ENCODE measurements around the gene ANKRD11. TPM values are rescaled to one million over a fixed set of nuclear protein-coding genes. Genes with fewer than 3 reads are reported as not detected.

The ANKRD11 gene
- total RNA-seq, 2 donors from 2014 or later: 118 to 159 TPM

GRCh38 chr16:89315791-89316581 lies 174.4 kb downstream of the ANKRD11 start:
- peaks cover 48% of the 10 kb centered on the region for H3K4me1 Mint-ChIP-seq
- H3K9me3 Mint-ChIP-seq: no peaks in the 10 kb centered on the region
- no peak for DNase-seq
- no peak overlapping the region for H3K4me3 ChIP-seq (ENCODE audit: low read length)
- peaks cover 30% of the 10 kb centered on the region for H3K36me3 ChIP-seq (ENCODE audit: control insufficient read depth, insufficient read depth, low read length)
- peaks cover 30% of the 10 kb centered on the region for H3K36me3 Mint-ChIP-seq (ENCODE audit: low read depth)
- H3K4me1 ChIP-seq (ENCODE audit: control insufficient read depth, insufficient read depth, low read length): peaks cover 11% of the 10 kb centered on the region
- H3K27me3 Mint-ChIP-seq (ENCODE audit: insufficient read depth): no peaks in the 10 kb centered on the region
- H3K9ac ChIP-seq (ENCODE audit: extremely low read depth, low read length, poor library complexity, severe bottlenecking): no peak overlapping the region
- no peak overlapping the region for H3K4me3 Mint-ChIP-seq
- 91 to 93% methylated on average over 11 to 20 of the region's 20 CpGs for WGBS, 2 experiments (ENCODE audit: insufficient coverage in 1 of 2, insufficient read length in 1 of 2)
- TF ChIP-seq CTCF (conservative IDR thresholded peaks at IDR 0.05): no peak
- H3K27me3 ChIP-seq (ENCODE audit: control insufficient read depth, insufficient read depth, low read length, poor library complexity, severe bottlenecking): no peaks in the 10 kb centered on the region
- no peaks in the 10 kb centered on the region for H3K9me3 ChIP-seq (ENCODE audit: control insufficient read depth, low read length)
- peak overlapping the region; percentile 68 for H3K27ac Mint-ChIP-seq
- H3K27ac ChIP-seq (ENCODE audit: low read depth, low read length): no peak overlapping the region

GRCh38 chr16:89315271-89315670 lies 175.1 kb downstream of the ANKRD11 start:
- peaks cover 37% of the 10 kb centered on the region for H3K36me3 ChIP-seq (ENCODE audit: control insufficient read depth, insufficient read depth, low read length)
- no peaks in the 10 kb centered on the region for H3K27me3 ChIP-seq (ENCODE audit: control insufficient read depth, insufficient read depth, low read length, poor library complexity, severe bottlenecking)
- Mint-ChIP-seq H3K4me1 (peaks cover 43% of the 10 kb centered on the region), H3K9me3 (no peaks in the 10 kb centered on the region), H3K27ac (peak overlapping the region; percentile 82), H3K36me3 (ENCODE audit: low read depth) (peaks cover 36% of the 10 kb centered on the region), H3K4me3 (no peak overlapping the region), H3K27me3 (ENCODE audit: insufficient read depth) (no peaks in the 10 kb centered on the region)
- H3K4me3 ChIP-seq (ENCODE audit: low read length): no peak overlapping the region
- peaks cover 4% of the 10 kb centered on the region for H3K4me1 ChIP-seq (ENCODE audit: control insufficient read depth, insufficient read depth, low read length)
- DNase-seq: no peak
- no peak overlapping the region for H3K27ac ChIP-seq (ENCODE audit: low read depth, low read length)
- TF ChIP-seq CTCF (conservative IDR thresholded peaks at IDR 0.05): no peak
- H3K9ac ChIP-seq (ENCODE audit: extremely low read depth, low read length, poor library complexity, severe bottlenecking): no peak overlapping the region
- 95 to 97% methylated on average over 18 to 19 of the region's 19 CpGs for WGBS, 2 experiments (ENCODE audit: insufficient coverage in 1 of 2, insufficient read length in 1 of 2)
- no peaks in the 10 kb centered on the region for H3K9me3 ChIP-seq (ENCODE audit: control insufficient read depth, low read length)

GRCh38 chr16:89314854-89315253 lies 175.5 kb downstream of the ANKRD11 start:
- no peaks in the 10 kb centered on the region for H3K27me3 ChIP-seq (ENCODE audit: control insufficient read depth, insufficient read depth, low read length, poor library complexity, severe bottlenecking)
- Mint-ChIP-seq H3K27me3 (ENCODE audit: insufficient read depth) (no peaks in the 10 kb centered on the region), H3K27ac (peak overlapping the region; percentile 82), H3K4me3 (no peak overlapping the region), H3K9me3 (no peaks in the 10 kb centered on the region), H3K4me1 (peaks cover 40% of the 10 kb centered on the region), H3K36me3 (ENCODE audit: low read depth) (peaks cover 40% of the 10 kb centered on the region)
- H3K27ac ChIP-seq (ENCODE audit: low read depth, low read length): no peak overlapping the region
- H3K4me3 ChIP-seq (ENCODE audit: low read length): no peak overlapping the region
- no peak for TF ChIP-seq CTCF (conservative IDR thresholded peaks at IDR 0.05)
- DNase-seq: no peak
- no peaks in the 10 kb centered on the region for H3K9me3 ChIP-seq (ENCODE audit: control insufficient read depth, low read length)
- H3K9ac ChIP-seq (ENCODE audit: extremely low read depth, low read length, poor library complexity, severe bottlenecking): no peak overlapping the region
- 89 to 92% methylated on average over 7 to 8 of the region's 8 CpGs for WGBS, 2 experiments (ENCODE audit: insufficient coverage in 1 of 2, insufficient read length in 1 of 2)
- H3K36me3 ChIP-seq (ENCODE audit: control insufficient read depth, insufficient read depth, low read length): peaks cover 41% of the 10 kb centered on the region
- peaks cover 4% of the 10 kb centered on the region for H3K4me1 ChIP-seq (ENCODE audit: control insufficient read depth, insufficient read depth, low read length)

Data from endodermal cell (in vitro differentiated cells).